ENCODE results near the gene SLC25A11.

DNA sequence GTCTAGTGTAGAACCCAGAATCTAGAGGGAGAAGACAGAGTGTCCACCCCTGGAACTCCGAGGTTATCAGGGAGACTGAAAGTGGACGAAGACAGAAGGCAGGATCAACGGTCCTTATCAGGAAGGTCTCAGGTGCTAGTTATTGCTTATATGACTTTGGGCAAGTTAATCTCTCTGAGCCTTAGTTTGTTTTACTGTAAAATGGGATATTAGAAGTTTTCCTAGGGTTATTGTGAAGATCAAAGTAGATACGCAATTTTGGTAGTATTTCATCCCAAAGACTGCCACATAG, 1.4 kb upstream of the SLC25A11 start:
- TF ChIP-seq, protein P1, sequence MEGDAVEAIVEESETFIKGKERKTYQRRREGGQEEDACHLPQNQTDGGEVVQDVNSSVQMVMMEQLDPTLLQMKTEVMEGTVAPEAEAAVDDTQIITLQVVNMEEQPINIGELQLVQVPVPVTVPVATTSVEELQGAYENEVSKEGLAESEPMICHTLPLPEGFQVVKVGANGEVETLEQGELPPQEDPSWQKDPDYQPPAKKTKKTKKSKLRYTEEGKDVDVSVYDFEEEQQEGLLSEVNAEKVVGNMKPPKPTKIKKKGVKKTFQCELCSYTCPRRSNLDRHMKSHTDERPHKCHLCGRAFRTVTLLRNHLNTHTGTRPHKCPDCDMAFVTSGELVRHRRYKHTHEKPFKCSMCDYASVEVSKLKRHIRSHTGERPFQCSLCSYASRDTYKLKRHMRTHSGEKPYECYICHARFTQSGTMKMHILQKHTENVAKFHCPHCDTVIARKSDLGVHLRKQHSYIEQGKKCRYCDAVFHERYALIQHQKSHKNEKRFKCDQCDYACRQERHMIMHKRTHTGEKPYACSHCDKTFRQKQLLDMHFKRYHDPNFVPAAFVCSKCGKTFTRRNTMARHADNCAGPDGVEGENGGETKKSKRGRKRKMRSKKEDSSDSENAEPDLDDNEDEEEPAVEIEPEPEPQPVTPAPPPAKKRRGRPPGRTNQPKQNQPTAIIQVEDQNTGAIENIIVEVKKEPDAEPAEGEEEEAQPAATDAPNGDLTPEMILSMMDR (IDR thresholded peaks at IDR 0.05; ENCODE audit: low read depth, low read length, missing input control) = no peak
- no peak for TF ChIP-seq RAD21 (IDR thresholded peaks at IDR 0.05)
- TF ChIP-seq, protein P2, sequence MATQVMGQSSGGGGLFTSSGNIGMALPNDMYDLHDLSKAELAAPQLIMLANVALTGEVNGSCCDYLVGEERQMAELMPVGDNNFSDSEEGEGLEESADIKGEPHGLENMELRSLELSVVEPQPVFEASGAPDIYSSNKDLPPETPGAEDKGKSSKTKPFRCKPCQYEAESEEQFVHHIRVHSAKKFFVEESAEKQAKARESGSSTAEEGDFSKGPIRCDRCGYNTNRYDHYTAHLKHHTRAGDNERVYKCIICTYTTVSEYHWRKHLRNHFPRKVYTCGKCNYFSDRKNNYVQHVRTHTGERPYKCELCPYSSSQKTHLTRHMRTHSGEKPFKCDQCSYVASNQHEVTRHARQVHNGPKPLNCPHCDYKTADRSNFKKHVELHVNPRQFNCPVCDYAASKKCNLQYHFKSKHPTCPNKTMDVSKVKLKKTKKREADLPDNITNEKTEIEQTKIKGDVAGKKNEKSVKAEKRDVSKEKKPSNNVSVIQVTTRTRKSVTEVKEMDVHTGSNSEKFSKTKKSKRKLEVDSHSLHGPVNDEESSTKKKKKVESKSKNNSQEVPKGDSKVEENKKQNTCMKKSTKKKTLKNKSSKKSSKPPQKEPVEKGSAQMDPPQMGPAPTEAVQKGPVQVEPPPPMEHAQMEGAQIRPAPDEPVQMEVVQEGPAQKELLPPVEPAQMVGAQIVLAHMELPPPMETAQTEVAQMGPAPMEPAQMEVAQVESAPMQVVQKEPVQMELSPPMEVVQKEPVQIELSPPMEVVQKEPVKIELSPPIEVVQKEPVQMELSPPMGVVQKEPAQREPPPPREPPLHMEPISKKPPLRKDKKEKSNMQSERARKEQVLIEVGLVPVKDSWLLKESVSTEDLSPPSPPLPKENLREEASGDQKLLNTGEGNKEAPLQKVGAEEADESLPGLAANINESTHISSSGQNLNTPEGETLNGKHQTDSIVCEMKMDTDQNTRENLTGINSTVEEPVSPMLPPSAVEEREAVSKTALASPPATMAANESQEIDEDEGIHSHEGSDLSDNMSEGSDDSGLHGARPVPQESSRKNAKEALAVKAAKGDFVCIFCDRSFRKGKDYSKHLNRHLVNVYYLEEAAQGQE (IDR thresholded peaks at IDR 0.05) = no peak
- TF ChIP-seq TAF1 (conservative IDR thresholded peaks at IDR 0.05) = no peak
- TF ChIP-seq HNF4A (conservative IDR thresholded peaks at IDR 0.05) = no peak
- no peak for TF ChIP-seq MAX (IDR thresholded peaks at IDR 0.05)

Measured in liver (tissue), 3 donors.